HPDE6-E6E7 (cell line): Measurements from ENCODE around the gene GMEB2.
"Not testable (repeated sequence)": the region's sequence is repeated elsewhere in the genome, so short reads cannot be mapped to it uniquely, and the experiment has no call there.

Experiments used
- DNase-seq: peaks from one replicate; pipeline ENCODE4 v3.0.0; 2011; ENCODE audit warnings: missing footprints; ENCODE audit errors: extremely low spot score

The GMEB2 gene

DNA sequence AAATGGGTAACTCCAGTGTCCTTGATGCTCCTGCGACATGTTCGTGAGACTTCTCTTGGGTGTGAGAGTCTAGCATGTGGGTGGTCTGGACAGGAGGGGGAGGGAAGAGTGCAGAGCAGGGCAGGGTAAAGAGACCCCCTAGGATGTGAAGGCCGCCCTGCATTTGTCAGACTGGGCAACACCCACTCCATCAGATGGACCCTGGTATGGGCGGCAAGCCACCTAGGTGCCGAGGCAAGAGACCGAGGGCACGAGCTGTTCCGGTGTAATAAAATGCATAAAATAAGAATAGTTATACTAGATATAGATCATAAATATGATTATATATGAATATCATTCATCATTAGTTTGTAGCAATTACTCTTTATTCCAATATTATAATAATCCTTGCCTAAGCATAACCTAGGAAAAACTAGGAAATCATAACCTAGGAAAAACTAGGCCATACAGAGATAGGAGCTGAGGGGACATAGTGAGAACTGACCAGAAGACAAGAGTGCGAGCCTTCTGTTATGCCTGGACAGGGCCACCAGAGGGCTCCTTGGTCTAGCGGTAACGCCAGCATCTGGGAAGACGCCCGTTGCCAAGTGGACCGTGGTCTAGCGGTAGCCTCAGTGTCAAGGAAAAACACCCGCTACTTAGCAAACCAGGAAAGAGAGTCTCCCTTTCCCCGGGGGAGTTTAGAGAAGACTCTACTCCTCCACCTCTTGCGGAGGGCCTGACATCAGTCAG, 12.9 kb downstream of the GMEB2 start:
- not testable (repeated sequence) for DNase-seq

GRCh38 chr20:63612276-63612931, 14.5 kb downstream of the GMEB2 start:
- no peak for DNase-seq

GRCh38 chr20:63611646-63612045, 15.3 kb downstream of the GMEB2 start:
- no peak for DNase-seq

DNA sequence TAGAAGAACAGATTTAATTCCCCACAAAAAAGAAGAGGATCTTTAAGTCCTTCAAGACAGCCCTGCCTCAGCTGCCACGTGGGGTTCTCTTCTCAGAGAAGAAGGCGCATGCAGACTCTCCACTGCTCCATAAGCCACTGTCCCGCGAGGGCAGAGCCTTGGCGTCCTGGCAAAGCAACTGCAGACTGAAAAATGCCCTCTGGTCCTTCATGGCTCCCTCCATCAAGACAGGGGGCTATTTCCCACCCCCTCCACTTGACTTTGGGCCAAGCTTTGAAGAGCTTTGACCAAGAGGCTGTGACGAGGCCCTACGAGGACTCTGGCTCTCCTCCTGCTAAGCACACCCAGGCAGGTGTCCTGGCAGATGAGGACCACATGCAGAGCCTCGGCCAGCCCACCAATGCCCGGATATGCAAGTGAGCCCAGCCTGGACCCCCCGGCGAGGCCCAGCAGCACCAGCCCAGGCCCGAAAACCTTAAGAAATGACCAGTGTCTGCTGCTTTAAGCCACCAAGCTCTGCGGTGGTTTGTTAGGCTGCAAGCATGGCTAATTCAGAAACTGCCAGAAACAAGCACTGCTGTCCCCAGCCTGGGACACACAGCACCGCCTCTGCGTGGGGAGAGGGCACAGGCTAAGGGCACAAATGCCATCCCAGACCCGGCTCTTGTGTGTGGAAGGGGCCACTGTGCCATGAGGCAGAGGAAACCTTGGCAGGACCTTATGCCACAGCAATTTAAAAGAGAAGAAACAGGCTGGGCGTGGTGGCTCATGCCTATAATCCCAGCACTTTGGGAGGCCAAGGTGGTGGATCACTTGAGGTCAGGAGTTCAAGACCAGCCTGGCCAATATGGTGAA, 16.1 kb downstream of the GMEB2 start:
- DNase-seq = no peak

DNA sequence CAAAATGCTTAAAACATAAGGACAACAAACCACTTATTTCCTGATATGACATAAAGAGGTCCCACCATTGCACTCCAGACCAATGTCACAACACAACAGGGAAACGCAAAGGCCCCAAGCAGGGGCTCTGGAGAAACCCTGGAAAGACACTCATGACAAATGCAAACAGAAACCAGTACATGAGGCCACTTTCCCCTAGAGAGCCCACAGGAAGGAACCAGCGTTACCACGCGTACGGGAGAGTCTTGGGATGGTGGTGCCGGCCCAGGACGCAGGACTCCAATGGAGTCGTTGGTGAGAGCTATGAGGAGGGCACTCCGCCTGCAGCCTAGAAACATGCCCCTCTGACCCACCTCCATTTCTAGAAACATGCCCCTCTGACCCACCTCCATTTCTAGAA, 20.2 kb downstream of the GMEB2 start:
- DNase-seq = no peak

- no peak for DNase-seq
These were observed 24.6 kb downstream of the GMEB2 start for GRCh38 chr20:63602321-63602720.

DNA sequence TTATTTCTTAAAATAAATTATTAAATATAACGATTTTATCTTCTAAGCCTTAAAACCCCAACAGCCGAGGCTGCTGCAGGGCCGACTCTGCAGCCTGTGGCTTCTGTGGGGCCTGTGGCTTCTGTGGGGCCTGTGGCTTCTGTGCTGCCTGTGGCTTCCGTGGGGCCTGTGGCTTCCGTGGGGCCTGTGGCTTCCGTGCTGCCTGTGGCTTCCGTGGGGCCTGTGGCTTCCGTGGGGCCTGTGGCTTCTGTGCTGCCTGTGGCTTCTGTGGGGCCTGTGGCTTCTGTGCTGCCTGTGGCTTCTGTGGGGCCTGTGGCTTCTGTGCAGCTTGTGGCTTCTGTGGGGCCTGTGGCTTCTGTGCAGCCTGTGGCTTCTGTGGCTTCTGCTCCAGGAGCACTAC, 25.2 kb downstream of the GMEB2 start:
- DNase-seq = not testable (repeated sequence)

GRCh38 chr20:63599396-63600050, 27.4 kb downstream of the GMEB2 start:
- DNase-seq = no peak

DNA sequence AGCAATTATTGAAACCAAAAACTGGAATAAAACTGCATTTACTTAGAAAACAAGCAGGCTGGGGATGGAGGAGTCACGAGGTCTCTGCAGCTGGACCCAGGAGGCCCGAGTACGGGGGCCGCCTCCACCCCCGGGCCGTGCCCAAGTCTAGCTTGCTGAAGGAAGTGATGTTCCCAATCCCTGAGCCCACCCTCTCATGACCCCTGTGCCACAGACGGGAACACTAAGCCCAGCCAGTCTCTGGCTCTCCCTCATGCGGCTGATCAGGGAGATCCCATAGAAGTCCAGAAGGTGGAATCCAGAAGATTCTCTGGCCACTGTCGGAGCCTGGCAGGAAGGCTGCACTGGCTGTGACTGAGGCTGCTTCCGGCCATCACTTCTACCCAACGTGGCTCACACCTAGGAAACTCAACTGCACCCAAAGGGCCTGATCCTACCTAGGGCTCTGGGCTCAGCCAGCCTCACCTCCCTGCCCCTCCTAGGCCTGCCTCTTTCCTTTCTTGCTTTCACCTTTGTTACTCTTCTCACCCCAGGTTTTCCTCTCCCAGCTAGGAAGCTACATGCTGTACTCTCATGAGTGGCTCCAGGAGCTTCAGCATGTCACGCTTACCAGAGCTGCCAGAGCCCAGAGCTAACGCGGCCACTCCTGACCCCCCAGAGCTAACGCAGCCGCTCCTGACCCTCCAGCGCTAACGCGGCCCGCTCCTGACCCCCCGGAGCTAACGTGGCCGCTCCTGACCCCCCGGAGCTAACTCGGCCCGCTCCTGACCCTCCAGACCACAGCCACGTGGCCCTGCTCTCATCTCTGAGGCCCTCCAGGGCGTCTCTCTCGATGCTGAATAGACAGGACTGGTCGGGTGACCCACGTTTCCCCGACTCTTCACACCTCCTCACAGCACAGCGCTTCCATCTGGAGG, 28.2 kb downstream of the GMEB2 start:
- DNase-seq = no peak

GRCh38 chr20:63597651-63598478, 29.0 kb downstream of the GMEB2 start:
- DNase-seq = no peak

GRCh38 chr20:63596423-63596822, 30.5 kb downstream of the GMEB2 start:
- DNase-seq = no peak

DNA sequence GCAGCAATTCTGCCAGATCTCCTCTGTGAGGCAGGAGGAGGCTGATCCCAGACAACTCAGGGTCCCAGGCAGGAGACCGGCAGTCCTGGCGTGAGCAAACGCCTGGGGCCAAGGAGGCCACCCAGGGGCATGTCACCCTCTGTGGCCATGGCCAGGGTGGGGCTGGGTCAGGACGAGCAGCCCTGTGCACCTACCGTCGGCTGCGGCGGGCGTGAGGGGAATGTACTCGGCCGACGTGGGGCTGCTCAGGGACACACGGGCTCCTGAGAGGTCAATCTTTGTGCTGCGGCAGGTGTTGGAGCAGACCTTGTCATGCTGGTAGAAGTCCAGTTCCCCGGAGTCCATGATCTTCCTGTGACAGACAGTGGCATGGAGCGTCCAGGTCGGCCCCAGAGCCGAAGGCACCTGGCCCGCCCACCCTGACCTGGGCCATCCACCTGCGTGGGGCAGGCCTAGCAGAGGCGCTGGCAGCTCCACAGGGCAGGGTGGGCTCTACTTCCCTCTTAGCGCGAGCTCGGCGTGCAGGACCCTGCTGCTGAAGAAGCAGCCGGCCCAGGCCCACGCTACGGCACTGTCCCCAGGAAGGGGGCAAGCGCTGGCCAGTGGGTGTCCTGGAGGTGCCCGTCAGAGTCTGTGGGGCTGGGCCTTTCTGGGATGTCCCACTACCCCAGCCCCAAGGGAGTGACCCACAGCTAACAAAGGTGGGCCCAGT, 31.3 kb downstream of the GMEB2 start:
- DNase-seq = no peak

DNA sequence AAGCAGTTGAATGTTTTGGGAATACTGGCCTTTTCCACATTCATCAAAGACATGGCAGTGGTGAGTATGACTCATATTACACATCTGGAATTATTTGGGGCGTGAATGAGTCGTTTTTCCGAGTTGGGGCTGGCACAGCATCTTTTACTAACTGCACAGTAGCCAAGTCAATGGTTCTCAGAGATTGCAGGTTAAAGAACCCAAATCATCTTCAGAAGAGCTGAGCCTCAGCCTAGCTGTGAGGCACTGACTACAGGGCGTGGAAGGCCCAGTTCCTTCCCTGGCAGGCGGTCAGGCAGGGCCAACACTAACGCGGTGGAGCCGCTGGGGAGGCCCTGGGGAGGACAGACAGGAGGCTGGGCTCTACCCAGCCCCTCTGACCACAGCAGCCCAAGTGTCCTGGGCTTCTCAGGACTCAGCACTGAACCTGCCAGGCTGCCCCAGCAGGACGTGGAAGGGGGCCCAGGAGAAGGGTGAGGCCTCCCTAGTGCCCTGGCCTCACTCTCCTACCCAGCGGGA, 32.8 kb downstream of the GMEB2 start:
- no peak for DNase-seq

DNA sequence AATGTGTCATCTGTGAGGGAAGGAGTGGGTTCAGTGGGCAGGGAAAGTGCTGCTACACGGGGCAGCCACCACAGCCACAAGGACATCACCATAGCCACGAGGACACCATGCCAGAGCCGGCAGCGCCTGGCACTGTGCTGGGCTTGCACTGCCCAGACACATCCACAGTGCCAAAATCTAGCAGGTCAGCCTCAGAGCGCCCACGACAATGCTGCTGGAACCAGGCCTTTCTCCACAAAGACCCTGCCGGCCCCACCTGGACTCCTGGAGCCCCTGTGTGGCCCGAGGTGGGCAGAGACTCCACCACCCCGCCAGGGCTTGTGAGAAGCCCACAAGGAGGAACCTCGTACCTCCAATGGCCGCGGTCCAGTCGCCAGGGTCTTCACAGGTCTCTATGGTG, 34.2 kb downstream of the GMEB2 start:
- DNase-seq = no peak

- no peak for DNase-seq
These were observed 35.0 kb downstream of the GMEB2 start for GRCh38 chr20:63591786-63592355.

DNA sequence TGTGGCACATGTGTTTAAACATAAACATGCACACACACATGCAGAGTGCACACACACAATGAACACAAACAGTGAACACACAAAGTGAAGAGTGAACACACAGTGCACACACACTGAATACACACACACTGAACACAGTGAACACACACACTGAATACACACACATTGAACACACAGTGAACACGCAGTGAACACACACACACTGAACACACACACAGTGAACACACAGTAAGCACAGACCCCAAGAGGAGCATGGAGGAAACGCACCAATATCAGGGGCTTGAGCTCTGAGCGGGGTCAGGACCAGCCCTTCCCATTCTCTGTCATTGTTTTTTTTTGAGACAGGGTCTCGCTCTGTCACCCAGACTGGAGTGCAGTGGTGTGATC, 35.8 kb downstream of the GMEB2 start:
- DNase-seq = no peak

- DNase-seq = no peak
These were observed 36.4 kb downstream of the GMEB2 start for GRCh38 chr20:63590218-63591146.
